ENCODE results near the gene CASR. TPM values are rescaled to one million over a fixed set of nuclear protein-coding genes. Genes with fewer than 3 reads are reported as not detected.

Gene CASR
- total and polyA plus RNA-seq, 2 of the 4 experiments (the other 2 are of a cell fraction) = not detected

GRCh38 chr3:122217901-122218300 is 34.4 kb downstream of the CASR start:
- Histone ChIP-seq H3K14ac (replicated peaks; ENCODE audit: low read depth, low read length) (no peak overlapping the region), H4K8ac (ENCODE audit: low read depth in 2 of 2, low read length in 2 of 2) (no peak overlapping the region), H2BK5ac (ENCODE audit: low read depth, low read length, poor library complexity, severe bottlenecking) (no peak overlapping the region), H2BK120ac (ENCODE audit: low read depth, low read length) (no peak overlapping the region), H3K4me2 (ENCODE audit: low read depth, low read length) (no peak overlapping the region), H3K9me3 (ENCODE audit: control insufficient read depth, insufficient read depth, low read length) (no peaks in the 10 kb centered on the region), H2AK5ac (ENCODE audit: low read depth, low read length) (no peak overlapping the region), H2AK9ac (replicated peaks; ENCODE audit: low read depth, low read length, poor library complexity) (no peak overlapping the region), H3K4ac (ENCODE audit: low read depth, low read length) (no peak overlapping the region), H4K5ac (ENCODE audit: low read depth, low read length) (no peak overlapping the region), H3K79me1 (ENCODE audit: low read depth in 1 of 2, low read length in 2 of 2) (no peaks in the 10 kb centered on the region), H3K56ac (ENCODE audit: extremely low read depth, insufficient read depth, low read length) (no peak overlapping the region), H3K4me3 (ENCODE audit: insufficient read depth, low read depth, low read length) (no peak overlapping the region), H3K27ac (ENCODE audit: insufficient read depth, low read length) (no peak overlapping the region), H3K36me3 (ENCODE audit: control insufficient read depth, insufficient read depth, low read length) (no peaks in the 10 kb centered on the region), H3K4me1 (ENCODE audit: control insufficient read depth, insufficient read depth, low read length) (no peaks in the 10 kb centered on the region), H3K23ac (ENCODE audit: low read depth, low read length) (no peak overlapping the region), H2BK20ac (ENCODE audit: low read depth, low read length) (no peak overlapping the region), H4K91ac (ENCODE audit: insufficient read depth, low read depth, low read length) (no peak overlapping the region), H2BK15ac (ENCODE audit: low read depth, low read length) (no peak overlapping the region), H3K27me3 (ENCODE audit: control insufficient read depth, insufficient read depth, low read length) (peaks cover 2% of the 10 kb centered on the region; the same call in 1 of the 2 replicates), H3K18ac (ENCODE audit: low read depth, low read length) (no peak overlapping the region), H4K20me1 (ENCODE audit: insufficient read depth, low read length) (no peaks in the 10 kb centered on the region), H3K9ac (ENCODE audit: low read depth, low read length) (no peak overlapping the region), H3K9me1 (ENCODE audit: insufficient read depth, low read length) (no peaks in the 10 kb centered on the region), H2AFZ (replicated peaks; ENCODE audit: low read length, poor library complexity) (no peak overlapping the region)
- intact Hi-C loops (cut with micrococcal nuclease) (no loop called here), dilution Hi-C loops (cut with HindIII; ENCODE audit: low sequenced_read_pairs, unreplicated experiment) (no loop called here), in situ Hi-C loops (cut with MboI; ENCODE audit: low sequenced_read_pairs) (no loop called here)
- no peak for DNase-seq
- ATAC-seq (ENCODE audit: low read depth) = no peak
- POLR2A ChIA-PET (ENCODE audit: unreplicated experiment) = no interaction called here
- CTCF ChIA-PET = no interaction called here
- BruUV-seq (replicated peaks) = no TSS peak
- TF ChIP-seq POLR2A (IDR thresholded peaks at IDR 0.05; ENCODE audit: low read depth, low read length) (no peak), CTCF (conservative IDR thresholded peaks at IDR 0.05; ENCODE audit: low read depth, low read length) (no peak), MXI1 (IDR thresholded peaks at IDR 0.05; ENCODE audit: borderline replicate concordance, low read depth, low read length) (no peak)
- no CpG with 5 or more reads among the region's 1 CpG for WGBS, 2 experiments (ENCODE audit: extremely low coverage in 2 of 2, insufficient read length in 1 of 2)

All from IMR-90 (cell line).